ENCODE results near the gene CEP152. TPM values are rescaled to one million over a fixed set of nuclear protein-coding genes. Genes with fewer than 3 reads are reported as not detected.

CEP152 gene
- total and polyA plus RNA-seq, 9 of the 15 experiments (the other 6 are each of a cell fraction or from before 2014, with no cell fraction given): 9.9 to 43.0 (median 23.6) TPM

DNA sequence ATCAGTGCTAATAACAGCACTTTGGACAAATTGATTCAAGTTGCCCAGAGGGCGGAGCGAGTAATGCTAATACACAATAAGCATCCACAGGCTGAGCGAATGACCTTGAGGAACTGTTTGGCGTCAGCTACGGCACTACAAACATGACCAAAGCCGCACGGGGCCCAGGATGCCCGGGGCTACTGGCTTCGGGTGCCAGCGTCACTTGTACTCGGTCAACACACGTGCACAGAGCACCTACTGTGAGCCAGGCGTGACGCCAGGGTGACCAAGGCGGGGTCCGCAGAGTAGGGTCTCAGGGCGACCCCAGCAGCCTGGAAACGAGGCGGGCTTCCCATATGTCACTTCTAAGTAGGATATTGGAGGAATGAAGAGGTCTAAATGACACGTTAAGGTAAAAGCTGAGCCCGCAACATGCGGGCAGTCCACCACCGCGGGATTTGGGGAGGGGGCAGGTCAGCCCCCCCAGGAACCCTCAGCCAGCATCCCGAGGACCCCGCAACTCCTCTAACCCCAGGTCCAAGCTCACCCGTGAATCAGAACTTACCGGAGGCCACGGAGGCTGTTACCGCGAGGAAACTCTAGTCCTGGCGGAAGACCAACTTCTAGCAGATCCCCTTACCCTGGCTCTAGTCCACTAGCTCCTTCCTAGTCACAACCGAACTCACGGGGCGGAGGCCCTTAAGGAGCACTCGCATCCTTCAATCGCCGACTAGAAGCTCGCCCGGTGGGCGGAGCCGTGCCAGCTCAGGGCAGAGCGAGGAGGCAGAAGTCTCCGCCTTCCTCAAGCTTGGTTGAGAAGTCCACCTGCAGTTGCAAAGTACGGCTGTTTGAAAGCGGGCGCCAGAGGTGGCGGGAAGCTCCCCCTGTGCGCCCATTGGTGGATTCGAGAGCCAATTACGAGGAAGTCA lies at the start of gene CEP152 (continued):
- TF ChIP-seq SMAD4 (CRISPR knock-in tag; conservative IDR thresholded peaks at IDR 0.05) (0 out of 2 replicates have a peak, but pooled peaks have one; percentile 21), KDM5B (IDR thresholded peaks at IDR 0.05; ENCODE audit: insufficient replicate concordance, low read depth, low read length) (peak; percentile 81)
- TF ChIP-seq, protein P1, sequence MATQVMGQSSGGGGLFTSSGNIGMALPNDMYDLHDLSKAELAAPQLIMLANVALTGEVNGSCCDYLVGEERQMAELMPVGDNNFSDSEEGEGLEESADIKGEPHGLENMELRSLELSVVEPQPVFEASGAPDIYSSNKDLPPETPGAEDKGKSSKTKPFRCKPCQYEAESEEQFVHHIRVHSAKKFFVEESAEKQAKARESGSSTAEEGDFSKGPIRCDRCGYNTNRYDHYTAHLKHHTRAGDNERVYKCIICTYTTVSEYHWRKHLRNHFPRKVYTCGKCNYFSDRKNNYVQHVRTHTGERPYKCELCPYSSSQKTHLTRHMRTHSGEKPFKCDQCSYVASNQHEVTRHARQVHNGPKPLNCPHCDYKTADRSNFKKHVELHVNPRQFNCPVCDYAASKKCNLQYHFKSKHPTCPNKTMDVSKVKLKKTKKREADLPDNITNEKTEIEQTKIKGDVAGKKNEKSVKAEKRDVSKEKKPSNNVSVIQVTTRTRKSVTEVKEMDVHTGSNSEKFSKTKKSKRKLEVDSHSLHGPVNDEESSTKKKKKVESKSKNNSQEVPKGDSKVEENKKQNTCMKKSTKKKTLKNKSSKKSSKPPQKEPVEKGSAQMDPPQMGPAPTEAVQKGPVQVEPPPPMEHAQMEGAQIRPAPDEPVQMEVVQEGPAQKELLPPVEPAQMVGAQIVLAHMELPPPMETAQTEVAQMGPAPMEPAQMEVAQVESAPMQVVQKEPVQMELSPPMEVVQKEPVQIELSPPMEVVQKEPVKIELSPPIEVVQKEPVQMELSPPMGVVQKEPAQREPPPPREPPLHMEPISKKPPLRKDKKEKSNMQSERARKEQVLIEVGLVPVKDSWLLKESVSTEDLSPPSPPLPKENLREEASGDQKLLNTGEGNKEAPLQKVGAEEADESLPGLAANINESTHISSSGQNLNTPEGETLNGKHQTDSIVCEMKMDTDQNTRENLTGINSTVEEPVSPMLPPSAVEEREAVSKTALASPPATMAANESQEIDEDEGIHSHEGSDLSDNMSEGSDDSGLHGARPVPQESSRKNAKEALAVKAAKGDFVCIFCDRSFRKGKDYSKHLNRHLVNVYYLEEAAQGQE (IDR thresholded peaks at IDR 0.05; ENCODE audit: borderline replicate concordance): peak; percentile 49
- TF ChIP-seq, protein P1 (CRISPR knock-in tag; IDR thresholded peaks at IDR 0.05; ENCODE audit: low read depth): no peak
- TF ChIP-seq, protein P2, sequence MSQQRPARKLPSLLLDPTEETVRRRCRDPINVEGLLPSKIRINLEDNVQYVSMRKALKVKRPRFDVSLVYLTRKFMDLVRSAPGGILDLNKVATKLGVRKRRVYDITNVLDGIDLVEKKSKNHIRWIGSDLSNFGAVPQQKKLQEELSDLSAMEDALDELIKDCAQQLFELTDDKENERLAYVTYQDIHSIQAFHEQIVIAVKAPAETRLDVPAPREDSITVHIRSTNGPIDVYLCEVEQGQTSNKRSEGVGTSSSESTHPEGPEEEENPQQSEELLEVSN (IDR thresholded peaks at IDR 0.05; ENCODE audit: borderline replicate concordance in 1 of 2, extremely low read depth in 1 of 2, insufficient read depth in 1 of 2, insufficient read length in 1 of 2, low read depth in 1 of 2, low read length in 1 of 2, poor library complexity in 1 of 2, severe bottlenecking in 1 of 2): peak; percentile 68 to 88
- TF ChIP-seq, protein P3, sequence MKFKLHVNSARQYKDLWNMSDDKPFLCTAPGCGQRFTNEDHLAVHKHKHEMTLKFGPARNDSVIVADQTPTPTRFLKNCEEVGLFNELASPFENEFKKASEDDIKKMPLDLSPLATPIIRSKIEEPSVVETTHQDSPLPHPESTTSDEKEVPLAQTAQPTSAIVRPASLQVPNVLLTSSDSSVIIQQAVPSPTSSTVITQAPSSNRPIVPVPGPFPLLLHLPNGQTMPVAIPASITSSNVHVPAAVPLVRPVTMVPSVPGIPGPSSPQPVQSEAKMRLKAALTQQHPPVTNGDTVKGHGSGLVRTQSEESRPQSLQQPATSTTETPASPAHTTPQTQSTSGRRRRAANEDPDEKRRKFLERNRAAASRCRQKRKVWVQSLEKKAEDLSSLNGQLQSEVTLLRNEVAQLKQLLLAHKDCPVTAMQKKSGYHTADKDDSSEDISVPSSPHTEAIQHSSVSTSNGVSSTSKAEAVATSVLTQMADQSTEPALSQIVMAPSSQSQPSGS (CRISPR knock-in tag; IDR thresholded peaks at IDR 0.05): no peak
- TF ChIP-seq, protein P4, sequence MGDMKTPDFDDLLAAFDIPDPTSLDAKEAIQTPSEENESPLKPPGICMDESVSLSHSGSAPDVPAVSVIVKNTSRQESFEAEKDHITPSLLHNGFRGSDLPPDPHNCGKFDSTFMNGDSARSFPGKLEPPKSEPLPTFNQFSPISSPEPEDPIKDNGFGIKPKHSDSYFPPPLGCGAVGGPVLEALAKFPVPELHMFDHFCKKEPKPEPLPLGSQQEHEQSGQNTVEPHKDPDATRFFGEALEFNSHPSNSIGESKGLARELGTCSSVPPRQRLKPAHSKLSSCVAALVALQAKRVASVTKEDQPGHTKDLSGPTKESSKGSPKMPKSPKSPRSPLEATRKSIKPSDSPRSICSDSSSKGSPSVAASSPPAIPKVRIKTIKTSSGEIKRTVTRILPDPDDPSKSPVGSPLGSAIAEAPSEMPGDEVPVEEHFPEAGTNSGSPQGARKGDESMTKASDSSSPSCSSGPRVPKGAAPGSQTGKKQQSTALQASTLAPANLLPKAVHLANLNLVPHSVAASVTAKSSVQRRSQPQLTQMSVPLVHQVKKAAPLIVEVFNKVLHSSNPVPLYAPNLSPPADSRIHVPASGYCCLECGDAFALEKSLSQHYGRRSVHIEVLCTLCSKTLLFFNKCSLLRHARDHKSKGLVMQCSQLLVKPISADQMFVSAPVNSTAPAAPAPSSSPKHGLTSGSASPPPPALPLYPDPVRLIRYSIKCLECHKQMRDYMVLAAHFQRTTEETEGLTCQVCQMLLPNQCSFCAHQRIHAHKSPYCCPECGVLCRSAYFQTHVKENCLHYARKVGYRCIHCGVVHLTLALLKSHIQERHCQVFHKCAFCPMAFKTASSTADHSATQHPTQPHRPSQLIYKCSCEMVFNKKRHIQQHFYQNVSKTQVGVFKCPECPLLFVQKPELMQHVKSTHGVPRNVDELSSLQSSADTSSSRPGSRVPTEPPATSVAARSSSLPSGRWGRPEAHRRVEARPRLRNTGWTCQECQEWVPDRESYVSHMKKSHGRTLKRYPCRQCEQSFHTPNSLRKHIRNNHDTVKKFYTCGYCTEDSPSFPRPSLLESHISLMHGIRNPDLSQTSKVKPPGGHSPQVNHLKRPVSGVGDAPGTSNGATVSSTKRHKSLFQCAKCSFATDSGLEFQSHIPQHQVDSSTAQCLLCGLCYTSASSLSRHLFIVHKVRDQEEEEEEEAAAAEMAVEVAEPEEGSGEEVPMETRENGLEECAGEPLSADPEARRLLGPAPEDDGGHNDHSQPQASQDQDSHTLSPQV (IDR thresholded peaks at IDR 0.05): no peak
